Stimulated activated CD4-positive, alpha-beta T cell treated with anti-CD3 and anti-CD28 coated beads, Interleukin-4, amount 100 ng/mL, for 4 hours (primary cell): ENCODE results near the gene SRGAP3.
A peak's percentile ranks its signal among the peaks of the same experiment; 100 is the strongest.

Experiments used
- DNase-seq, 2 experiments: peaks; one replicate each; pipeline ENCODE4 v3.0.0-alpha.2; 2020

SRGAP3 gene

DNA sequence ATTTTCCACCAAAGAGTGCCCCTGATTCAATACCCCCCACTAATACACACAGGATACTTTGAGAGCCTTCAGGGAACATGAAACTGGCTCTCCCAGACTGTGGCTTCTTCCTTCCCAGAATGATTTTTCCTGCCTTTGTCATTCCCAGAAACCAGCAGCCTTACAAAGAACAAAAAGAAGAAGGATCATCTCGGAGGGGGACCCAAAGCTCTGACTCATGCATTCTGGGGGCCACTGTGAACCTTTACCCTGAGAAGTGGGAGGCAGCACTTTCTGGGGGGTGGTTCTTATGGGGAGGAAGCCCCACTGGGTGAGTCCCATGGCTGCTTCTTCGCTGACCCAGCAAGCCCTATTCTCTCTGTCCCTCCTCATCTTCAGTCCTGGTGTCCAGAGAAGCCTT is 241.5 kb downstream of the SRGAP3 start:
- no peak for DNase-seq

DNA sequence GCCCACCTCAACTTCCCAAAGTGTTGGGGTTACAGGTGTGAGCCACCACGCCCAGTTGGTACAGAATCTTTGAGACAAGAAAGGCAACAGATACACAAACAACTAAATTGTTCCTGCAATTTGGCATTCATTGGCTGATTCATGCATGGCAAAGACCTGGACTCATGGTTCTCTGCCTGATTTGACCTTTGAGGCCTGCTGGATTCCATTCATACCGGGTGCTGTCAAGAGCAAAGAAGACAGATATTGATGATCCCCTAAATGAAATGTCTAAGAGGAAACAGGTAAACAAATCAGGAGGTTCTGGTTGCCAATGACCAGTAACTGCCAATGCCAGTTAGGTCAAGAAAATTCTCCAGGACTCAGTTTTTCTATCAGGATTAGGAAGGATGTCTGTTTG is 242.2 kb downstream of the SRGAP3 start:
- no peak for DNase-seq

DNA sequence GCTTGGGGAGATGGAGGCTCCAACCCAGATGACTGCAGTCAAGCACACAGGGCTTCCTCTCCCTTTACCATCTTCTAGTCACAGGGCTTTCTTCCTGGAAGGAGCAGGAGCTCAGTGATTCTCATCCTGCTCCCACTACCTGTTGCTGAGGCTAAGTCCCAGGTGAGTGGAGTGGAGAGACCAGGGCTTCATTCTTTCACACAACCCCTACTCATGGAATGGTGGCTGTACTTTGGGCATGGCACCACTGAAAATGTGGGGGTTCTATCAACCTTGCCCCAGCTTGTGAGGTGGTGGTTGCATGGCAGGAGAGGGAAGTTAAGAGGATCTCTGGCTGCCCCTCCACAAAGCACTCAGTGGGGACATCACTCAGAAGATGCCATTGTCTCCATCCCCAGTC is 249.4 kb downstream of the SRGAP3 start:
- DNase-seq, result no peak

DNA sequence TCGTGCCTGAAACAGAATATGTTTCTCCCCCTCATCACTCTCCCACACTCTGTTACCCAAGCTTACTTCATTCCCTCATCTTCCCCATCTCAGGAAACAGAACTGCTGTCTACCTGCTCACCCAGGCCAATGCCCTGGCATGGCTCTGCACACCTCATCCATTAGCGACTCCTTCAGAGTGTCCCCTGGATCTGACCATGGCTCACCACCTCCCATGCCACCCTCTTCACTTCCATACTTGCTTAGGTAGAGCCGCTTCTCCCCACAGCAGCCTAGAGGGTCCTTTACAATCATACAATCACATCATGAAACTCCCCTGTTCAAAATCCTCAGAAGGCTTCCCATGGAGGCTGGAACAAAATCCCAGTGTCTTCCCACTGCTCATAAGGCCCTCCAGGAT is 252.3 kb downstream of the SRGAP3 start:
- DNase-seq, result no peak

GRCh38 chr3:8996681-8997121 is 252.7 kb downstream of the SRGAP3 start:
- no peak for DNase-seq

DNA sequence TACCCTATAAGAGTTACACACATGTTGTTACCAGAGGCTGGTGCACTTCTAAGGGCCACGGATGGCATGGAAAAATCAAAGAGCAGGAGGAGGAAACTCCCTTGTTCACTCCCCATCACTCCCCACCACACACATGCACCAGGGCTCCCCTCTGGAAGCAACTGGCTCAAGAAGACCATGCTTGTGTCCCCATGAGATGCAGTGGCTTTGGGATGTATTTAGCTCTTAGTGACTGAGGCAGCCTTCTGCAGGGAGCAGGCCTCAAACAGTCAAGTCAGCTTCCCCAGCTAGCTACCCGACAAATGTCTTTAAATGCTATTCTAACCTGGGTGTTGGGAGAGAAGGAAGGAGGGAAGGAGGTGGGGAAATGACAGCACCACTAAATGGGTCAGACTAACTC is 253.2 kb downstream of the SRGAP3 start:
- no peak for DNase-seq

GRCh38 chr3:8994226-8994625 is 255.2 kb downstream of the SRGAP3 start:
- DNase-seq, result no peak

GRCh38 chr3:8993331-8993730 is 256.1 kb downstream of the SRGAP3 start:
- DNase-seq, result no peak

DNA sequence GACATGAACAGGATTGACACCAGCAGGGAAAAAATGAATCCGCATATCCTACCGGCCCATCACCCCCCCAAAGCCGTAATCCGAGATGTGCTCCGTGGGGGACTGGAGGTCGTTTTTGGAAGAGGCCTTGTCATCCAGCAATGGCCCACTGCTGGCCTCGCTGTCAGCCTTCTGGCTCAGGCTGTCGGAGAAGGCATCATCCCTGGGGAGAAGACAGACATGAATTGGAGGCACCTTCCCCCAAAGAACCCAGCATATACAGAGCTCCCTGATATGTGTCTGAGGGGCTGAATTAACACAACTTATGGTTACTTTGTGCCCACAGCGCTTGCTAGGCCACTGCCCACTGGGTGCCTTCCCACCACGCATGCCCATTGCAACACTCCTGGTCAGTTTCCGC is 256.6 kb downstream of the SRGAP3 start:
- no peak for DNase-seq

DNA sequence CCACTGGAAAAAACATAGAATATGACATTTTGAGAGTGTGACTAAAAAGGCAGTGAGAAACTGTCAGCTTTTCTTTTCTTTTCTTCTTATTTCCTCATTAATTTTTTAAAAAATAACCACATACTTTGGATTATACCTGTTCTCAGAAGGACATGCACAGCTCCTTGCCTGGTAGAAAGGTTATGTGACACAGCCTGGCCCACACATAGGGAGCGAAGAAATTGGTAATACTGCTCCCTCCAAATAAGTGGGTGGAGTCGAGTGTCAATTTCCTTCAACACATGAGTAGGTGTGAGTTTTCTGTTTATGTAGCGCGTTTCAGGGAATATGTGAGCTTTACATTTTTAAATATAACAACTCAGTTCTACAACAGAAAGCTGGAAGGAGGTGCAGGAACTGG is 257.2 kb downstream of the SRGAP3 start:
- no peak for DNase-seq

DNA sequence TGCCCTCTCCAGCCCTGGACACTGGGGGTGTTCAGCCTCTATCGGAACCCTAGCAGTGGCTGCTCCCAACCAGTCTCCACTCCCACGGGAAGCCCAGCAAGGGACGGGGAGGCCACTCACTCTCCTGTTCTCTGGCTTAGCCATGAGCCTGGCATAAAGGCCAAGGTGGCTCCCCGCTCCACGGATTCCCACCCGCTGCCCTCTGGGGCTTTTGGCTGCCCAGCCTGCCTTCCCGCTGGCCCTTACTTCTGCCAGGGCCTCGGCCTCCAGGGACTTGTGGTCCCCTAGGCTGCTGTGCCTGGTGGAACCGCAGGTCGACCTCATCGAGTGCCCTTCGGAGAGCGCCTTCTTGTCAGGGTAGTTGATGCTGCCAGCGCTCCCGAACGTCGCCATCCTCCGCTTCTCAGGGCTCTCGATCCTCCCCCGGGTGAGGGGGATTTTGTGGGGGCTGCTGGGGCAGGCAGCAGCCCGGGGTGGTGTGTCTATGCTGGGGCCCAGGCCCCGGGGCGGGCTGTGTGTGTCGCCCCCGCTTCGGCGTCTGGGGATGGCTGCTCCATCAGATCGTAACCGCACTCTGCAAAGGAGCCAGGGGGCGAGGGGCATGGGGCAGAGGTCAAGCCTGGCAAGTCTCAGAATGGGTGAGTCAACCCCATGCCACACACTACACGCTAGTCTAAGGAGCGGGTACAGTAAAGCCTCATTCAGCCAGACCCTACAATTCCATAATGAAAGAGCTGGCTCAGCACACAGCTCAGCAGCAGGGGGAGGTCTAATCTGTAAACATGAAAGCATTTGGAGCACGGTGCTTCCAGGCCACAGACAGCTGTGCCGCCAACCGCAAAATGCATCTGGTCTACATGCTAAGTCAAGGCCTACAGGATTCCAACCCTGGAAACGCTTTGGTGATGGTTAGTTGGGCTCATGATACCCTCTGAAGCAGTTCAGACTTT is 258.9 kb downstream of the SRGAP3 start:
- no peak for DNase-seq

GRCh38 chr3:8988791-8989558 is 260.5 kb downstream of the SRGAP3 start:
- DNase-seq, result no peak

DNA sequence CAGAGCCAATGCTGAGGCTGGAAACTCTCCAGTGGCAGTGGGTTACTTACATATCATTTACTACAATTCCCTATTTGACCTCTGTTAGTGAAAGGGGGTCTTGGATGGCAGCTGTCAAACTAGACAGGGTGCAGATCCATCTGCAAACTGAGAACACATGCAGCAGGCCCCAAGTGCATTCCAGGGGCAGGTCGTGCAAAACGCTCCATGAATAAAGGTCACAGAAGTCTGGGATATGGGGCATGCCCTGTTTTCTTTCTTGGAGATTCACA is 261.1 kb downstream of the SRGAP3 start:
- no peak for DNase-seq

DNA sequence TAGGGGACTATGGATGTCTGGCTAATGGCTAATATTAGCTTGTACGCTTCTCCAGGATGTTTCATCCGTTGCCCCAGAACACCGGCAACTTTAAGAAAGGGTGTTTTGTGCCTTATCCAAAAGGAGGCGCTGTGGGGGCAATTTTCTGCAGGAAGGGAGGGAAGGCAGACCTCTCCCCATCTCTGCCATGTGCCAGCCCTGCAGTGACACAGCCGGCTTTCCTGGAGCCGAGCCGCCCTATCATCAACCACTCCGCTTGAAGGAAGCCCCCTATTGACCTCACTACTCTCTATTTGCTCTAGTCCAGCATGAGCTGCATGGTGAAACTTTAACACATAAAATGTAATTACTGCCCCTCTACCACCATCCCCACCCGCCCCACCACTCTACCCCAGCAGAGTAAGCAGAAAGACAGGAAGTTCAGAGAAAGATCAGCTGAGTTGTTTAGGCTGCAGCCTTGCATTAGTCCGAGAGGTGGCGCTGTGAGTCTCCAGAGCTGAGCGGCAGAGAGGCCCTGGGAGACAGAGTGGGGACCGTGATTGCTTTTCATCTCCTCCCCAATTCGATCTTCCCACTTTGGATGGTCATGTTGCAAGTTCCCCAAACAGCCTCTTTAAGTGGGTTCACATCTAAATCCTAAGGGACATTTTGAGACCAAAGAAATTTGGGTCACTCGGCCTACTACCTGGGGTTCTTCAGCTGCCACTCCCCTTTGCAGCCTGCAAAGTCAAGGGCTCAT is 261.6 kb downstream of the SRGAP3 start:
- peak; percentile 36 to 50 for DNase-seq

DNA sequence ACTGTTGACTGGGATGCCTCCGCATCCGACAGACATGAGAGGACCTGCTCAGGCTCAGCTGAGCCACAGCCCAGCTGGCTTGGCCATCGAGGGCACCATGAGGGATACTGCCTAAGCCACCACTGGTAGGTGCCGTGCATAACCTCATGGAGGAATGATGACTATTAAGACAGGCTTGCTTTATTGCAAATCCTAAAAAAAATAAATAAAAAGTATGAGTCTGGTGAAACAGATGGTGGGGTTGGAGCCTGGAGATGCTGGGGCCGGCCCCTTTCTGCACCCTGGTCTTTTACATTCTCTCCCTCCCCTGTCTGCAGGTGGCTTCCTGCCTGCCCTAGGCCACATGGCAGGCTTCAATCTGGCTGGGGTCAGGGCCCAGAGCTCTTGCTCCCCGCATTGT is 262.2 kb downstream of the SRGAP3 start:
- no peak for DNase-seq

DNA sequence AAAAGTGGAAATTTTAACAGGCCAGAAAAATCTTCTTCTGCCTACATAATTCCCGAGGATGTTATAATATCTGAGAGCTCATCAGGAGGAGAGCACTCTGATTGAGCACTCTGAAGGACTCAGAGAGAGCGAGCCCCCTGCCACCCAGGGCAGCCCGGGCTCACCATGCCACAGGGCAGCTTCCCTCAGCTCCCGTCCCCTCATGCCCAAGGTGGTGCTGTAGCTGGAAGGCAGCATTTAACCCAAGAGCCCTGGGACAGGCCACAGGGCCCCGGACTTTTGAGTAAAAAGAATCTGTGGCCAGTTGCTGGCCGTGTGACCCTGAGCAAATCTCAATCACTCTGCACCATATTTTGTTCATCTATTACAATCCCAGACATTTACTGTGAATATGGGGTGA is 262.7 kb downstream of the SRGAP3 start:
- DNase-seq, result no peak

DNA sequence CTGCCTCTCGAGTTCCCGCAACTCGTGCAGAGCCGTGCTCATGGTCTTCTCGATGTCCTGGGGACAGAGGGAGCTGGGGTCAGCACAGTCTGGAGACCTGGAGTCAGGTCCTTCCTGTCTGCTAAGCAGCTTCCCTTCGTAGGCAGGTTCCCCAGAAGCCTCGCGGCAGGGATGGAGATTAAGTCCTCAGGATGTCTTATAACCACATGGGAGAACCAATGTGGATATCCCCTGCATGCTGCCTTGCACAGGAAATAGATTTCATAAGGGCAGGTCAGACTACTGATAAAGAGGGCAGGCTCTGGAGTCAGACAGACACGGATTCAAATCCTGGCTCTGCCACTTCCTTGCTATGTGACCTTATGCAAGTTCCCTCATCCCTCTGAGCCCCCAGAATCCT is 263.6 kb downstream of the SRGAP3 start:
- DNase-seq, result no peak

DNA sequence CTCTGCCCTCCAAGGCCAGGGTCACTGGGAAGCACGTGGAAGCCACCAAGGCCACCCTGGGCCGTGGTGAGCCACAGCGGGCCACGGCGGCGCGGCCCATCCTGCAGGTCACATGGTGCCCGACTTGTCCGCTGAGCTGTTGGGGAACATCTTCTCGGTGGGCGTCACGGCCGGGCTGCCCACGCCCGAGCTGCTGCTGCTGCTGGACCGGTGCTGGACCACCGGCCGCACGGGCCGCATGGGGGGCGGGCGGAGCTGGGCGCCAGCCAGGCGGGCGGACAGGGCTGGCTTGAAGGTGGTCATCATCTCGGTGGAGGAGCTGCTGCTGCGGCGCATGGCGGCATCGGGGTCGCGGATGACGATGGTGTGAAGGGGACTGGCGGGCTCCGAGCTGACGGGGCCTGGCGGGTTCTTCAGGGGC is 264.0 kb downstream of the SRGAP3 start:
- no peak for DNase-seq

DNA sequence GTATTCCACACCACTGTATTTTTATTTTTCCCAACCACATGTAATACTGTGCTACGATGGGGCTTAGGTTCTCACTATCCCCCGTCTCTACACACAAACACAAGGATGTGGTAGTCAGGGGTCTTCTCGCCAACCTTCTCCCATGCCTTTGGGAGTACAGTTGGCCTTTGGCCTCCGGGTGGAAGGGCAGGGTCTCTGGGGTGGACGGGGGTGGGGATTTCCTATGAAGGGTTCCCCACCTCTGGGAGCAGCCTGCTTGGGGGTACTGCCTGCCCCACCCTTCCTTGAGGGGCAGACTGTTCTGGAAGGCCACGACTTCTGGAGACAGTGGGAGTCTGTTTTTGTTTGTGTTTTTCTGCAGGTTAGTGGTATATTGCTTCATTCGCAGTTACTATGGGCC is 264.9 kb downstream of the SRGAP3 start:
- DNase-seq, result no peak

GRCh38 chr3:8984081-8984480 is 265.4 kb downstream of the SRGAP3 start:
- no peak for DNase-seq

GRCh38 chr3:8983591-8983990 is 265.9 kb downstream of the SRGAP3 start:
- no peak for DNase-seq

DNA sequence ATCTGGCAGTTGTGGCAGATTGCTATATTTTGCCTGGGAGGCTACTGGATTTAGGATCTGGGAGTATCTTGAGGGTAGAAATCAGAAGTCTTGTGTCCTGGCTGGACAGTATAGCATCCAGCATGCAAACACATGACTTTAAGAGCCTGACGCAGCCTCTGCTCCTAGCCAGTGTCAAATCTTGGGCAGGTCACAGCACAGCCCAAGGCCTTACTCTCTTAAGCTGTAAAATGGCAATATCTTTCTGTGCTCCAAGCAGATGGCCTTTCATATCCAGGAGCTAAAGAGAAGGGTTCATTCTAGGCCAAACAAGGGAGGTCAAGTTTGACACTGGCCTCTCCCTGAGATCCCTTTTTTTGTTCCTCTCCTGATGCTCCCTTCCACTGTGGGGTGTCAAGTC is 266.4 kb downstream of the SRGAP3 start:
- no peak for DNase-seq

- DNase-seq, result no peak
These were observed 266.9 kb downstream of the SRGAP3 start for GRCh38 chr3:8982509-8982908.

DNA sequence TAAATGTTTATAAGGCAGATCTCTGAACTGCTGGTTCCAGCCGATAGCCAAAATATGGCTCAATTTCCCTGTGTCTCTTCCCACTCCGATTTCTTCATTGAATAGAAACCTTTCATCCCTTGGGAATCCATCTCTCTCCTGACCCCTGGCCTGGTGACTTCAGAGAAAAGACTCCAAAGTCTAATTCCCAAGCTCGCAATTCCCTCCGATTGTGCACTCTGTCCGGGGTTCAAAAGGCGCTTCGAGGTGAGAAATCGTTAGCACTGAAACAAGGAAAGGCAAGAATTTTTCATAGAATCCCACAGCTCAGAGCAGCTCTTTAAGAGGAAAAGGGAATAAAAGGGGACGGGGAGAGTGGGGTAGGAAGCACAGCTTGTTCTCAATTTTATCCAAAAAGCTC is 267.7 kb downstream of the SRGAP3 start:
- no peak for DNase-seq
